Measurements from ENCODE around the gene MRPS6.

Gene MRPS6

GRCh38 chr21:34133392-34133791 lies 60.0 kb downstream of the MRPS6 start:
- no peak for DNase-seq (ENCODE audit: low read depth)

GRCh38 chr21:34133802-34134201 lies 60.4 kb downstream of the MRPS6 start:
- DNase-seq (ENCODE audit: low read depth) = no peak

GRCh38 chr21:34135330-34135729 lies 62.0 kb downstream of the MRPS6 start:
- no peak for DNase-seq (ENCODE audit: low read depth)

GRCh38 chr21:34141373-34141772 lies 68.0 kb downstream of the MRPS6 start:
- no peak for DNase-seq (ENCODE audit: low read depth)

GRCh38 chr21:34143685-34144182 lies 70.4 kb downstream of the MRPS6 start:
- no peak for DNase-seq (ENCODE audit: low read depth)

- DNase-seq (ENCODE audit: low read depth) = no peak
These were observed 70.8 kb downstream of the MRPS6 start for GRCh38 chr21:34144224-34144623.

- DNase-seq (ENCODE audit: low read depth) = no peak
These were observed 74.5 kb downstream of the MRPS6 start for GRCh38 chr21:34147792-34148418.

GRCh38 chr21:34148419-34148804 lies 75.0 kb downstream of the MRPS6 start:
- DNase-seq (ENCODE audit: low read depth) = no peak

- DNase-seq (ENCODE audit: low read depth) = no peak
These were observed 75.6 kb downstream of the MRPS6 start for GRCh38 chr21:34148826-34149558.

GRCh38 chr21:34152500-34152899 lies 79.1 kb downstream of the MRPS6 start:
- no peak for DNase-seq (ENCODE audit: low read depth)

GRCh38 chr21:34154878-34155277 lies 81.5 kb downstream of the MRPS6 start:
- no peak for DNase-seq (ENCODE audit: low read depth)

GRCh38 chr21:34156957-34157356 lies 83.6 kb downstream of the MRPS6 start:
- DNase-seq (ENCODE audit: low read depth) = no peak

- DNase-seq (ENCODE audit: low read depth) = no peak
These were observed 84.1 kb downstream of the MRPS6 start for GRCh38 chr21:34157521-34157920.

GRCh38 chr21:34158866-34159835 lies 85.8 kb downstream of the MRPS6 start:
- no peak for DNase-seq (ENCODE audit: low read depth)

- DNase-seq (ENCODE audit: low read depth) = no peak
These were observed 93.1 kb downstream of the MRPS6 start for GRCh38 chr21:34166468-34166867.

- DNase-seq (ENCODE audit: low read depth) = no peak
These were observed 97.5 kb downstream of the MRPS6 start for GRCh38 chr21:34170886-34171285.

GRCh38 chr21:34174470-34174869 lies 101.1 kb downstream of the MRPS6 start:
- DNase-seq (ENCODE audit: low read depth) = no peak

- no peak for DNase-seq (ENCODE audit: low read depth)
These were observed 103.1 kb downstream of the MRPS6 start for GRCh38 chr21:34176448-34176847.

- DNase-seq (ENCODE audit: low read depth) = no peak
These were observed 104.7 kb downstream of the MRPS6 start for GRCh38 chr21:34177919-34178567.

- DNase-seq (ENCODE audit: low read depth) = no peak
These were observed 106.0 kb downstream of the MRPS6 start for GRCh38 chr21:34179204-34179935.

GRCh38 chr21:34180407-34180806 lies 107.0 kb downstream of the MRPS6 start:
- DNase-seq (ENCODE audit: low read depth) = no peak
